GM18907 (cell line): Measurements from ENCODE around the gene DDX25.
"Not testable (repeated sequence)": the region's sequence is repeated elsewhere in the genome, so short reads cannot be mapped to it uniquely, and the experiment has no call there.

Experiments
- ATAC-seq: cut with Tn5 transposase; IDR thresholded peaks from one replicate; pipeline ENCODE4 v1.9.1; 2021; ENCODE audit warnings: mild to moderate bottlenecking, moderate library complexity; ENCODE audit not compliant: unreplicated experiment

The DDX25 gene

GRCh38 chr11:125903711-125904659, at the start of gene DDX25:
Gene DDX25, plus strand, starts transcription at chr11:125904508. Its CDS starts 10 bp downstream, at chr11:125904518.
- no peak for ATAC-seq

- ATAC-seq: not testable (repeated sequence)
These were observed 46.6 kb upstream of the DDX25 start for GRCh38 chr11:125857670-125858069.

DNA sequence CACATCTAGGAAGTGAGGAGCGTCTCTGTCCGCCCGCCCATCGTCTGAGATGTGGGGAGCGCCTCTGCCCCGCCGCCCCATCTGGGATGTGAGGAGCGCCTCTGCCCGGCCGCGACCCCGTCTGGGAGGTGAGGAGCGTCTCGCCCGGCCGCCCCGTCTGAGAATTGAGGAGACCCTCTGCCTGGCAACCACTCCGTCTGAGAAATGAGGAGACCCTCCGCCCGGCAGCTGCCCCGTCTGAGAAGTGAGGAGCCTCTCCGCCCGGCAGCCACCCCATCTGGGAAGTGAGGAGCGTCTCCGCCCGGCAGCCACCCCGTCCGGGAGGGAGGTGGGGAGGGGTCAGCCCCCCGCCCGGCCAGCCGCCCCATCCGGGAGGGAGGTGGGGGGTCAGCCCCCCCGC, 41.5 kb upstream of the DDX25 start:
- not testable (repeated sequence) for ATAC-seq

- not testable (repeated sequence) for ATAC-seq
These were observed 39.0 kb upstream of the DDX25 start for GRCh38 chr11:125865354-125865753.

- no peak for ATAC-seq
These were observed 34.8 kb upstream of the DDX25 start for GRCh38 chr11:125869521-125869920.

DNA sequence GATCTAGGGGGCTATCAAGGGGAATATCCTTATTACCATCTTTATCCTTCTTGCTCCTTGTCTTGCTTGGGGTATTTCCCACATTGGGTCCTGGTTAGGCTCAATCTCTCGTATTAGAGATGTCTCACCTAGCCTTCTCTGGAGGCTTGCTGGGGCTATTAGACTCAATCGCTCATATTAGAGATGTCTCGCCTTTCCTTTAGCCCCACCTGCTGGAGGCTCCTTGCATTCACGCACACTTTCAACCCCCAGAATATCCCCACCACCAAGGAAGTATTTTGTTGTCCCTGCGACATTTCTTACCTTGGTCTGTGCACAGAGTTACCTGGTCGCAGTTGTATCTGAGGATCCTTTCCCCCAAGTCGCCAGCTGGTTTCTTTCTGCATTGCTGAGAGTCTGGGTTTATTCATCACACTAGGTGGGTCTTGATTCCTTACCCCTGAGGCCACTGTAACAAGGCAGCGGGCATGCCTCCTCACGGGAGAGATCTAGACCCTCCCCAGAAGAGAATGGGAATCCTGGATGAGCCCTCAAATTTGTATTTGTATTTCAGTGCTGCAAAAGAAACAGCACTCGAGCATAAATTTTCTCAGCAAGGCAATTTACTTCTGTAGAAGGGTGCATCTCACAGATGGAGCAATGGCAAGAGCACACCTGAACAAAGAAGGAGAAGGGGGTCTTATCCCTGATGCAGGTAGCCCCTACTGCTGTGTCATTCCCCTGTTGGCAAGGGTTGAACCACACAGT, 32.7 kb upstream of the DDX25 start:
- no peak for ATAC-seq

GRCh38 chr11:125872138-125872491, 32.2 kb upstream of the DDX25 start:
- no peak for ATAC-seq

- ATAC-seq: peak; percentile 13
These were observed 30.3 kb upstream of the DDX25 start for GRCh38 chr11:125873881-125874555.

- peak; percentile 84 for ATAC-seq
These were observed 29.7 kb upstream of the DDX25 start for GRCh38 chr11:125874556-125875124.

DNA sequence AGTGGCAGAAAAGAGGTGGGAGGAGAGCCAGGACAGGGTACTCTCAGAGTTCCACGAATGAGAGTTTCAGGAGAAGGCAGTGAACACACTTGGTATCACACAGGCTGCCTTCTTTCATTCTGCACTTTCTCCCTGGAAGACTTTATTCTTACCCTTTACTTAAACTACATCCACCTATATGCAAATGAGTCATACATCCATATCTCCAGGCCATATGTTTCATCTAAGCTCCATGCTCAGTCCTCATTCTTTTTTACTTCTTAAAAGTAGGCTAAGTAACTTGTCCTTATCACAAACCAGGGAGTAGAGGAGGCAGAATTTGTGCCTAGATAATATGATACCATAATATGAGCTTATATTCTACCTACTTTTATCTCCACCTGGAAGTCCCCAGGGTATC, 23.0 kb upstream of the DDX25 start:
- ATAC-seq: no peak

GRCh38 chr11:125883375-125883774, 20.9 kb upstream of the DDX25 start:
- ATAC-seq: no peak

- peak; percentile 41 for ATAC-seq
These were observed 17.3 kb upstream of the DDX25 start for GRCh38 chr11:125886997-125887372.

DNA sequence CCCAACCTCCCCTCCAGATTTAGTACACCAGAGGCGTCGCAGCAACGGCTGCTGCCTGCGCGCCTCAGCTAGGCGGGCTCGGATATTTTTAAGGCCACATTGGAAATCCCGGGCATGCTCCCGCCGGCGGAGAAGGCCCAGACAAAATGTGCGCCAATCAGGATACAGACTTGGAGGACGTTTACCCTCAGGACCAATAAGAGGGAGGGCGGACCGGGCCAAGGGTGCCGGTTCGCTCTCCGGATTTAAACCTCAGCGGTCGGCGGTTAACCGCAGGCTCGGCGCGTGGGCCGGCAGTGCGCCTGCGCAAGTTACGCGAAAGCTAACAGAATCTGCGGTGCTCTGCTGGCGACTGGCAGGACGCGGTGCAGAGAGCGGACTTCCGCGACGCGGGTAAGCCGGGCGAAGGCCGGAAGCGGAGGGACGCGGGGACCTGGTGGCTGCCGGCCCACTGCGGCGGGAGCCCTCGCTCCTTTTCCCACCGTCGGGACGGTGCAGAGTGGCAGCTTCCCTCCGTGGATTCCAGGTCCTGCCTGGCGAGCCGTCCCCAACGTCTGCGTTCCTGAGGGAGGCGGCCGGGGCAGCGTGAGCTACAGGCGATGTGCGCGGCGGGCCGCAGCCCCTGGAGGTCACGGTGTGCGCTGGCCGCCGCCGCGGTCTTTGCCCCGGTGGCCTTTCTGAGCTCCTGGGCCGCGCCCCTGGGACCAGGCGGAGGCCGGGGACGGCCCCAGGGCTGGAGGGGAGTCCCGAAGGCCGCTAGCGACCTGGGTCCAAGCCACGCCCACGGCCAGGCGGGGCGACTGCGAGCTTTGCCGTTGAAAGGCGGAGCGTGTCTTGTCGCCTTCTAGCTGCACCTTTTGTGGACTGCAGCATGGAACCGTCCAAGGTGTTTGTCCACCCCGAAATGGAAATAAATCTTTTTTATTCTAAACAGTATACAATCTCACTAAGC, 16.7 kb upstream of the DDX25 start, which contains the start of gene HYLS1:
Gene HYLS1 (plus strand): TSS at position 296 of the 952 bp plus-strand sequence. CDS start 11,701 bp downstream, outside the sequence.
- peak; percentile 91 for ATAC-seq

- ATAC-seq: no peak
These were observed 13.7 kb upstream of the DDX25 start for GRCh38 chr11:125890447-125891100.

GRCh38 chr11:125892071-125892470, 12.2 kb upstream of the DDX25 start:
- no peak for ATAC-seq

- ATAC-seq: no peak
These were observed 11.3 kb upstream of the DDX25 start for GRCh38 chr11:125892994-125893393.

DNA sequence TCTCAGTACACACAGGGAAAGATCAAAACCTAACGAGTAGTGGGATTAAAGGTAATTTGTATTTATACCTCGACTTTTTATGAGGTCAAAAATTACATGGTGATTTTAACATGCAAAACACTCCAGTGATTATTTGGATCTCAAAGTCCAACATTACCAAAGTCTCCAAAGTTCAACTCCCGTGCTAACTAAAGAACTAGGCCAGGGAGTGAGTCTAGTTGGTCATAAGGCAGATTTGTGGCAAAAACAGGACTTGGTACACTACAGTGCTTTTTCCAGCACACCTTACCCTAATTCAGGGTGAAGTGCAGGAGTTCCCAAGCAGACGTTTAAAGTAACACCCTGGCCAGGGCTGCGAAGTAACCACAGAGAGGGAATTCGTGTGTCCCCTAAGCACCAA, 2.4 kb upstream of the DDX25 start:
- ATAC-seq: no peak

GRCh38 chr11:125902277-125902926, 1.9 kb upstream of the DDX25 start:
- peak; percentile 17 for ATAC-seq
